DMS114 treated with DMSO at 0.1 percent for 48 hours (cell line): ENCODE data around the gene ADARB1.
"Not testable (repeated sequence)": the region's sequence is repeated elsewhere in the genome, so short reads cannot be mapped to it uniquely, and the experiment has no call there.

ENCODE experiments used
- DNase-seq: peaks from one replicate; lab custom pipeline; 2025; ENCODE audit not compliant: unreplicated experiment; lab: John Stamatoyannopoulos, UW

ADARB1 gene

DNA sequence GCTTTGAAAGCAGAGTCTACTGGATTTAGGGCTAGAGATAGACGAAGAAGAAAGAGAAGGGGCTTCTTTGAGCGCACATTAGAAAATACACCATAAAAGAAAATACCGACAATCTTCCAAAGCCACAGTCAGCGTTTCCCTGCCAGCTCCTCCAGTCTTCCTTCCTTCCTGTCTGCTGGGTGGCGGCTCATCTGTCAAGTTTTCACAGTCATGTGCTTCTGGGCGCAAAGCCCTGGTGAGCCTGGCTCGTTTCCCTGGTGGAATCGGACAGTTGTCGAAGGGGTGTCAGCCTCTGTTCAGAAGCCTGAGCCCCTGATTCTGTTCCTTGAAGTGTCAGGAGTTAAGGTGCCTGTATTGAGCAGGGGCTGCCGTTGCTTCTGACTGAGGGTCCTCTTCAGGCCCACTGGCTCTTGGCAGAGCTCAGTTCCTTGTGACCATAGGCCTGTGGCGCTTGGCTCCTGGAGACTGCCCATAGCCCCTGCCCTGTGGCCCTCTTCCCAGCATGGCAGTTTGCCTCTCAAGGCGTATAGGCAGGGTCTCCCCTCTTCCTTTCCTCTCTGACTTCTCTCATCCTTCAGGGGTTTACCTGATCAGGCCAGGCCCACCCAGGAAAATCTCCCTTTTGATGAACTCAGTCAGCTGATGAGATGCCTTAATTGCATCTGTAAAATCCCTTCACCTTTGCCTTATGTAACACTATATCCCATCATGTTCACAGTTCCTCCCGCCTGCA is 58.6 kb downstream of the ADARB1 start:
- no peak for DNase-seq

DNA sequence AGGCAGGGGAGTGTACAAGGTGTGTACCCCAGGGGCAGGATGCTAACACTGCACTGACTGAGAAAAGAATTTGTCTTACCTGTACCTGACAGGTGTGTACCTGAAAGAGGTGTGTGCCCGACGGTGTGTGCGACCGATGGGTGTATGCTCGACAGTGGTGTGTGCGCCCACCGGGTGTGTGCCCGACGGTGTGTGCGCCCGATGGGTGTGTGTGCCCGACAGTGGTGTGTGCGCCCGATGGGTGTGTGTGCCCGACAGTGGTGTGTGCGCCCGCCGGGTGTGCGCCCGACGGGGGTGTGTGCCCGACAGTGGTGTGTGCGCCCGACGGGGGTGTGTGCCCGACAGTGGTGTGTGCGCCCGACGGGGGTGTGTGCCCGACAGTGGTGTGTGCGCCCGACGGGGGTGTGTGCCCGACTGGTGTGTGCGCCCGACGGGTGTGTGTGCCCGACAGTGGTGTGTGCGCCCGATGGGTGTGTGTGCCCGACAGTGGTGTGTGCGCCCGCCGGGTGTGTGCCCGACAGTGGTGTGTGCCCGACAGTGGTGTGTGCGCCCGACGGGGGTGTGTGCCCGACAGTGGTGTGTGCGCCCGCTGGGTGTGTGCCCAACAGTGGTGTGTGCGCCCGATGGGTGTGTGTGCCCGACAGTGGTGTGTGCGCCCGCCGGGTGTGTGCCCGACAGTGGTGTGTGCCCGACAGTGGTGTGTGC is 59.3 kb downstream of the ADARB1 start:
- DNase-seq = not testable (repeated sequence)

DNA sequence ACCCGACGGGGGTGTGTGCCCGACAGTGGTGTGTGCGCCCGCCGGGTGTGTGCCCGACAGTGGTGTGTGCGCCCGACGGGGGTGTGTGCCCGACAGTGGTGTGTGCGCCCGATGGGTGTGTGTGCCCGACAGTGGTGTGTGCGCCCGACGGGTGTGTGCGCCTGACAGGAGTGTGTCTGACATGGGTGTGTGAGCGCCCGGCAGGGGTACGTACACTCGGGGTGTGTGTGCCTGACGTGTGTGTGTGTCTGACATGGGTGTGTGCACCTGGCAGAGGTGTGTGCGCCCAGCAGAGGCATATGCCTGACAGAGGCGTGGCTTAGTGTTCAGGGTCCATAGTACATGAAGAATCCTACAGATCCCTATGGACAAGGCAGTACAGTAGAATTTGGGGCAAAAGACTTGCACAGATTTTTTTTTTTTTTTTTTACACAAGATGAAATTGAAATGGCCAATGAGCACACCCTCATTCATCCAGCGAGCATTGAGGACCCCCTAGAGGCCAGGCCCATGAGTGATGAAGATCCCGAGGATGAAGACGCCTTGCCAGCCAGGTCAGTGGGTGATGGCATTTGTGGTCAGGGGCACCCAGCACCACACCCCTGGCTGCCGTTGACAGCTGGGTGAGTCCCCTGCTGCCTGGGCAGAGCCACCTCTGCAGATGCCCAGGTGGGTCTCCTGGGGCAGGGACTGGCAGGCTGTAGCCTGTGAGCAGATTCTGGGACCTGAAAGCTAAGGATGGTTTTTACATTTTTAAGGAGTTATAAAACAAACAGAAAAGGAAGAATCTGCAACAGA is 60.1 kb downstream of the ADARB1 start:
- no peak for DNase-seq

DNA sequence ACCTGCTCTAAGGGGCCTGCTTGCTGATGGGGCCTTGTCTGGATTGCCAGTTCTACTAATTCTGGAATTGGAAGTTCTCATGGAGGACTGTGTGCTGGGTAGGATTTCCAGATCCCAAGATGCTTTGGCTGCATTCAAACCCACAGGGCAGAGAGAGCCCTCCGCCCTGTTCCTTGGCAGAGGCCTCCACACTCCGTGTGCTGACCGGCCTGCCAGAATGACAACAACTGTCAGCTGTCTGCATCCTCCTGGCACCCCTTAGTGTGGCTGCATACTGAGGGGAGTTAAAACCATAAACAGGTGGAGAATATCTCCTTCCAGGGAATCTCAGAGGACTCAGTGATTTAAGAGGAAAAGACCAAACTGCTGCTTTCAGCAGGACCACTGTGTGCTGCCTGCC is 60.7 kb downstream of the ADARB1 start:
- no peak for DNase-seq

DNA sequence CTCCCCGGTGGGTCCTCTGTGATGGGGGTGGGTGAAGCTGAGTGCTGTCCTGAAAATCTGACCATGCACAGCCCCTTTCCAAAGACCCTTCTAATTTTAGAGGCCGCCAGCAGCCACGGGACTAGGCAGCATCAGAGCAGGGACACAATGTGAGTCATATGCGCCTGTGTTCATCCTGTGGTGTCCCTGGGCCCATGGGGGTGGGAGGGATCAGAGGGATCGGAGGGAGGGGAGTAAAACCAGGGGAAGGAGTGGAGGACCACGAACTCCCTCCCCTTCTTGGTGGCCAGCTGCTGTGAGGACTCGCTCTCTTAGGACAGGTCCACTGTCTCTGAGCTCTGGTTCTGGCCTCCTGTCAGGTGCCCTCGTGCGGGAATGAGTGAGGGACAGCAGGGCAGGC is 61.5 kb downstream of the ADARB1 start:
- no peak for DNase-seq

DNA sequence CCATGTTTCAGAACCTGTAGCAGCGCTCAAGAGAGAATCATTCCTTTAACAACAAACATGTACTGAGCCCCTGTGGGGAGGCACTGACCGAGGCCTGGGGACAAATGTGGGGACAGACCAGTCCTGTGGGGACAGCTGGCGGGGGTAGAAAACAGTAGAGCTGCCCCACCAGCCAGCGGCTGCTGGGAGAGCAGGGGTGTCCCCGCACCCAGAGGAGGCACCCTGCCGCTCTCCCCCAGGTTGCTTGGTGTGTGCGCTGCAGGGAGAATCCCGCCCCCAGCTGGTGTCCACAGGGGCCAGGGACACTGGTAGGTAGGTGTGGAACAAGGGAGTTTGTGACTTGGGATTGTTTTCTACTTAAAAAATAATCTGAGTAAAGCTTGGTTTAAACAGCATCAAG is 62.1 kb downstream of the ADARB1 start:
- DNase-seq = no peak

DNA sequence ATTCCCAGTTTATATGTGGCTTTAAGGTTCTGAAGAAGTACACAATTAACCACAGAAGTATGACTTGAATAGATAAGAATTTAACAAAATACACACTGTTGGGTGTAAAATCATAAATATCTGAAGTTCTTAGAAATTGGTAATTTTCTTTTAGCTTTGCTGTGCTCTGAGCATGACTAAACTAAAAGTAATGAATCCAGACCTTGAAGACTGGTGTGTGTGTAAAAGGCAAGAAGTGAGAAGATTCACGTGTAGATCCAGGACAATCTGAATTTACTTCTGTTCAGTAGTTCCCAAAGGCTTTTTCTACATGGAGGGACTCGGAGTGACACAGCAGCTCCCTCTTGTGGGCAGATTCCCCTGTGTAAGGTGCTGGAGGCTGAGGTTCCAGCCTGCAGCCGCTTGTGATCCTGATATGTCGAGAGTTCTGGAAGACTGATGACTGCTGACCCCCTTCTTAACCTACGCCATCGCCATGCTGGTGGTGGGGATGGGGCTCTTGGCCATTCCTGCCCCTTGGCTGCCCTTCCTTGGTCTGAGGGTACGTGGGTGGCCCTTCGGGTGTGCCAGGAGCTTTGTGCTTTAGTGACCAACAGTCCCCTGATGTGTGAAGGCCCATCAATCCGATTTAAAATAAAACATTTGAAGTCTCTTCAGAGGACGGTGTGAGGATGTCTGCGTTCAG is 62.7 kb downstream of the ADARB1 start:
- peak; percentile 52 for DNase-seq

DNA sequence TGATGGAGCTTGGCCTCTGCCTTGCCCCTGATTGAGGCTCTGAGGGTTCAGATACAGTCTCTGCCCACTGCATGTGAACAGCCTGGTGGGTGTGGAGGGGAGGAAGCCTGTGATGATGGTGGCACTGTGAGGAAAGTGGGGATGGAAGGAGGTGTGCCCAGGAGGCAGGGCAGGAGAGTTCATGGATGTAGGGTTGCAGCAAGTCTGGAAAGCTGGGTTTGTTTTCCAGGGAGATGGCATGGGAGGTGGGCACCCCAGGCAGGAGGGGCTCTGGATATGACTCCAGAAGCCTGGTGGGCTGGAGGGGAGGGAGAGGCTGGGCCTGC is 63.2 kb downstream of the ADARB1 start:
- DNase-seq = no peak

DNA sequence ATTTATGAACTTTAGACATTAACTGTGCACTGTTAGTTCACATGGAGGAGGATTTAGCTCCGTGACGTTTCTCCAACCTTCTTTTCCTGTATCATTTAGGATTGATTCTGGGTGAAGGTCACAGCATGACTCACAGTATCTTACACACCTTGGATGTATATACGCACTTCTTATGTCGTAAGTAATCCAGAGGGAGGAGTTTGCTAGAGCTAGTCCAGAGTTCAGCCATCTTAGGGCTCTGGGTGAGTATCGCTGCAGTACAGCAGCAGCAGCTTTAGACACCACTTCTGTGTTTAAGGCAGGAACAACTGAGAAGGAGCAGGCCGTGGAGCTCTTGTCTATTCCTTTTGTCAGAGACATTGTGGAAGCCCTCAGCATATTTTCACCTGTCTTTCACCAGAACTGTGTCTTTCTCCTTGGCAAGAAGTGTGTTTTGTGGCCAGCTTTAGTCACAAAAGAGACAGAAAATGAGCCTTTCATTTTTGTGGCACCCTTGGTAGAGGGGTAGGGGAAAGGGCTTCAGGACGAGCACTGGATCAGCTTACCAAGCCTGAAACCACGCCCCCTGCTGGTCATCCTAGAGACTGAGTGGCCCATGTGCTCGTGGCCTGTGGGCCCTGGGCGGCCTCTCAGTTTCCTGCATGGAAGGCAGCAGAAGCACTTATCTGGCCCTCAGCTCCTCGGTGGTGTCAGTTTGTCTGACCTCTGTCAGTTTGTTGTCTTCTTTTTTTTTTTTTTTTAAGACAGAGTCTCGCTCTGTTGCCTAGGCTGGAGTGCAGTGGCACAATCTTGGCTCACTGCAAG is 64.0 kb downstream of the ADARB1 start:
- peak; percentile 10 for DNase-seq

DNA sequence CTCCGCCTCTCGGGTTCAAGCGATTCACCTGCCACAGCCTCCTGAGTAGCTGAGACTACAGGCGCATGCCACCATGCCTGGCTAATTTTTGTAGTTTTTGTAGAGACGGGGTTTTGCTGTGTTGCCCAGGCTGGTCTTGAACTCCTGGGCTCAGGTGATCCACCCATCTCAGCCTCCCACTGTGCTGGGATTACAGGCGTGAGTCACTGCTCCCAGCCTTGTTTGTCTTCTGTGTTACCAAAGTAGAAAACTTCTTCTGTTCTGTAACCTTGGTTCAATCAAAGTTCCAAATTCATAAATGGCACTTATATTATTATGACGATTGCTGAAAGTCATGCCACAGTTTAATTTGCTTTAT is 64.6 kb downstream of the ADARB1 start:
- not testable (repeated sequence) for DNase-seq

DNA sequence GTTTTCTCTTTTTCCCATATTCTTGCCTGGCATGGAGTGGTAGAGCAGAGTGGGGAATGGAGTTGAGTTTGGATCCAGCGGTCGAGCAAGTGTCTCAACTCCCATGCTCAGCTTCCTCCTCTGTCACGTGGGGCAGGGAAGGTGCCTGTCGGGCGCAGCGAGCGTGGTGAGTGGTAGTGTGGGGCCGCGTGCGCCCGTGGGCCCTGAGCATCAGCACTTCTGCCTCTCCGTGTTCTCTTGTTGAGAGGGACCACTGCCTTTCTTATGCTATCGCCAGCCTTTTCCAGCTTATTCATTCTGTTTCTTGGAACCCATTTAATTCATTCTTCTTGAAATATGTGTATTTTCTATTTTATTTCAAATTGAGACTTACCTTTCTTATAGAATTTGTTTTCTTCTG is 65.1 kb downstream of the ADARB1 start:
- DNase-seq = no peak

DNA sequence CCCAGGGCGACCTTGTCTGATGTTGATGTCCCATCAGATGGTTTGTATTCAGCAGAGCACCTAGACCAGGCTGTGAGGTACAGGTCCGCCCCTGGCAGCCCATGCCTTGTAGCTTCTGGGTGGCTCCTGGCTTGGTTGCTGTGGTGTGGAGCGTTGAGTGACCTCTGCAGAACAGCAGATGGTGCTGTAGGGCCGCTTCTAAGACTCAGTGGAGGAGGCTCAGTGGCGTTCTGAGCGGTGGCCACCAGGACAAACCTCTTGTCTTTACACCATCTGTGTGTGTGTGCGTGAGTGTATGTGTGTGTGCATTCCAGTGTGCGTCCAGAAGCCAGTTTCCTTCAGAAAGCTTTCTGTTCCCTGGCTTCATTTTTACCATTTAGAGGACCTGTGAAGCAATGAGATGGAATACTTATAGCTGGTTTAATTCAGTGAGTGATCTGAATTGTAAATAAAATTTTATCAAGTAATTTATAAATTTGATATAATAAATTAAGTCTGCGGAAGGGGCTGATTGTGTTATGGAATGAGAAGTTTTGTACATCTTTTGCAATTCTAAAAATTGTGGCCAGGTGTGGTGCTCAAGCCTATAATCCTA is 66.1 kb downstream of the ADARB1 start:
- DNase-seq = peak; percentile 86

DNA sequence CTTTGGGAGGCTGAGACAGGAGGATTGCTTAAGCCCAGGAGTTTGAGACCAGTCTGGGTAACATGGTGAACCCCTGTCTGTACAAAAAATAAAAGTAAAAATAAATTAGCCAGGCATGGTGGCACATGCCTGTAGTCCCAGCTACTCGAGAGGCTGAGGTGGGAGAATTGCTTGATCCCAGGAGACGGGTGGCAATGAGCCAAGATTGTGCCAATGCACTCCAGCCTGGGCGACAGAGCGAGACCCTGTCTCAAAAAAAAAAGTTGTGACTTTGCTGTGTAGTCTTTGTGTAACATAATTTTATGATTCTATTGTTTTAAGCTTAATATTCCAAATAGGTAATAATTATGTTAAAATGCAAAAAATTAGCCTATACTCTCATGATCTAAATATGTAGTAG is 66.6 kb downstream of the ADARB1 start:
- DNase-seq = not testable (repeated sequence)

DNA sequence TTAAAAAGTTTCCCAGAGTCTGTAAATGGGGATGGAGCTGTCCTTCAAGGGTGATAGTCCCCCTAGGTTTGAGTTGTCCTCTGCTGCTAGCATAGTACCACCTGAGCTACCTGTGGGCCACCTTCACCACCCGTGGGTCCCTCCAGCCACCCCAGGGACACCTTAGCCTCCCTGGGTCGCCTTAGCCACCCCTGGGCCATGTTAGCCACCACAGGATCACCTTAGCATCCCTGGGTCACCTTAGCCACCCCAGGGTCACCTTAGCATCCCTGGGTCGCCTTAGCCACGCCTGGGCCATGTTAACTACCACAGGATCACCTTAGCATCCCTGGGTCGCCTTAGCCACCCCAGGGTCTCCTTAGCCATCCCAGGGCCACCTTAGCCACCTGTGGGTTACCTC is 67.1 kb downstream of the ADARB1 start:
- DNase-seq = no peak

DNA sequence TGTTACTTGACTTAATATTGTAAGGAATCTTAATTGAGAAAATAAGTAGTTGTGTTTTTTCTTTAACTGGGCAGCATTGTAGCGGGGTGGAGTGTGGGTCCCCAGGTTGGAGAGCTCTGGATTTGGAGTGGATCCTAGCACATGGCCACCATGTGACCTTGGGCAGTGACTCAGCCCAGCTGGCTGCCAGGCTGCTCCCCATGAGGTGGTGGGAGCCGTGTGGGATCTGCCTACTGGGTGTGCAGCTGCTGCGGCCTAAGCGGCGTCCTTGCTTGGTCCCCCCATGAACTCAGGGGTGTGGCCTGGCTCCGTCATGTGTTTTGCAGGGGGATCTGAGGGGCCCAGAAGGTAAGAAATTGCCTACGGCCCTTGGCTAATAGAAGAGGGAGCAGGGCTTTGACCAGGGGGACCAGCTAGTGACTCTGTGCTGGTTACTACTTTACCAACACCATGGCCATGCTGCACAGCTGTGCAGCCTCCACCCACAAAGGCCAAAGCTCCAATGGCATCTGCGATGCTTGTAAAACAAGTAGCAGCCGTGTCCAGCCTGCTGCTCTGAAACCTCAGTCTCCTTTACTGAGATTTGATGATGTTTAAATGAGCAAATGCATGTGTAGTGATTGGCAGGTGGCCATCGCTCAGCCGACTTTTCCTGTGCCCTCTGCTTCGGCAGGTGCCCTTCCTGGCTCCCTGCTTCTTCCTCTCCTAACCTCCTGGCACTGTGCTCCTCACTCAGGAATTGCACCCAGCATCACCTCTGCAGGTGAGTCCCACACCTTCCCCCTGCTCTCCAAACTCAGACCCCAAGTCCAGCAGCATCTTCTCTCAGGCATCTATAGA is 68.3 kb downstream of the ADARB1 start:
- DNase-seq = no peak

DNA sequence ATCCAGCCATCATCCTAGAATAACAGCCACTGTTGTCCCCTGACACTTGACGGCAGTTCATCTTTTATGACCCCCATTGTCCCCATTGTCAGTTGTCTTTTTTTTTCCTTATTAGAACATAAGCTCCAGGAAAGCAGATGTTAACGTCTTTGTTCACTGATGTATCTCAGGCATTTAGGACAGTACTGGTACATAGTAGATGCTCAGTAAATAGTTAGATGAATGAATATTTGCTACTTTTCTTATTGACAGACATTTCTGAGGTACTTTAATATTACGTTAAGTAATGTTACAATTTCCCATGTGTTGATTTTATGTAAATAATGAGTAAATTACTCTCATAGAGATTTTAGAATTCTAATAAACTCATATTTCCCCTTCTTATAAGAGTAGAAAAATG is 69.5 kb downstream of the ADARB1 start:
- no peak for DNase-seq

DNA sequence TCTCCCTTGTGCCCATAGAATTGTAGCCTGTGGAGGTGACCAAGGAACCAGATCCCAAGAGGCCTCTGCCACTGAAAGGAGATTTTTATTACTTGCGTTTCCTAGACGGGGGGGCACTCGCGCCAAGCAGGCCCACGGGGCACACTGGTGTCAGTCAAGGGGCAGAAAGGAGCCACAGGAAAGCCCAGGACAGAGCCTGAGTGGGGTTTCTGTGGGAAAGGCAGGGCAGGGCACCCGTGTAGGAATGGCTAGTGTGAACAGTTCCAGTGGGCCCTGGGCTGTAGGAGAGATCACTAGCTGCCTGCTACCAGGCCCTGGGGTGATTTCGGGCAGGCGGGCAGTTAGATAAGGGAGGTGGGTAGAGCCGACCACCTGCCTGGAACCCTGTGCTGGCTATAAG is 70.8 kb downstream of the ADARB1 start:
- no peak for DNase-seq

DNA sequence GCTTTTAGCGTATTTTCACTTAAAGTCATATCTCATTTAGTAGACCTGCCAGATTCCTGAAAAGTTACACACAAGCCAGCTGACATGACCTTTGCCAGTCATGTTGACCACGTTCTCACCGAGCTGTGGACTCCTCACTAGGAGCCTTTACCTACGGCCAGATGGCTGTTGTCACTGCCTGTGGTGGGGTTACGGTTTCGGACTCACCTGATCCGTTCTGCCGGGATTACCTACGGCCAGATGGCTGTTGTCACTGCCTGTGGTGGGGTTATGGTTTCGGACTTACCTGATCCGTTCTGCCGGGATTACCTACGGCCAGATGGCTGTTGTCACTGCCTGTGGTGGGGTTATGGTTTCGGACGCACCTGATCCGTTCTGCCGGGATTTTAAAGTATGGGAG is 71.5 kb downstream of the ADARB1 start:
- DNase-seq = not testable (repeated sequence)

DNA sequence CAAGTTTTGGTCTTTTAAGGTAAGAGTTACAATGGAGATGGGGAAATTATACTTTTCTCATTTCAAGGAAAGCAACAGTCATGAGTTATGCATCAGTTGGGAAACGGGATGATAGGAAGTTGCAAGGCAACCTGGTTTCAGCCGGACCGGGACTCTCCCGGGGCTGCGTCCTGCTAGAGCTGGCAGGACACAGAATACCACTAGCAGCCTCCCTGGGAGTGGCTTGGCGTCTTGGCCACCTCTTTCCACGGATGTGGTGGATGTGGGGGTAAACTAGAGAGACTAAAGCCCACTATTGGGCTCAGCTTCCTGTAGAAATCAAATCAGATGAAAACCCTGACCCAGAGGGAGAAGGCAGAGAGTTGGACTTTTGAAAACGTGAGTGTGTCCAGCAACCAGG is 71.9 kb downstream of the ADARB1 start:
- DNase-seq = no peak

DNA sequence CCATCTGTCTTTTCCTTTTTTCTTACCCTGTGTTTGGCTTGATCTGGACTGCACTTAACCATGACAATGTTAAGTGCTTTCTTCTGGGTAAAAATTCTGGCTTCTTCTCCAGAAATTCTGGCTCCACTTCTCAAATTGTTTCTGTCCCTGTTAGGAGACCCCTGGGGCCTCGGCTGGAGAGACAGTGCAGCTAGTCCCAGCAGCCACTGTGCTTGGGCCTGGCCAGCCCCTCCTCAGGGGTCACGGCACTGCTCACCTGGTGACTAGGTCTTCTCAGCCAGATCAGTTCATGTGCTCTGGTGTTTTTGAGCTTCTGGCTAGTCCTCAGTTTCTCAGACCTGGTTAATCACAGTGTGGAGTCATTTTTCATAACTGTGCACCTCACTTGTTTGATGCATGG is 72.4 kb downstream of the ADARB1 start:
- DNase-seq = no peak
